Activated T-helper 17 cell treated with anti-CD3 and anti-CD28 coated beads, Interleukin-2, amount 50 U/mL, for 72 hours (primary cell): ENCODE measurements around the gene APOM. TPM values are rescaled to one million over a fixed set of nuclear protein-coding genes. Genes with fewer than 3 reads are reported as not detected.

Experiments
- ATAC-seq: fragments of 150-1000 bp; cut with Tn5 transposase; replicated peaks from 2 replicates; pipeline ENCODE4 v1.10.0; 2021; ENCODE audit warnings: mild to moderate bottlenecking, moderate library complexity
- H3K27ac Mint-ChIP-seq: one replicate; pipeline ENCODE4 v1.8.0; 2022; ENCODE audit warnings: mixed read lengths
- H3K27me3 Mint-ChIP-seq: one replicate; pipeline ENCODE4 v1.8.0; 2022; ENCODE audit warnings: mixed read lengths
- H3K36me3 Mint-ChIP-seq: one replicate; pipeline ENCODE4 v1.8.0; 2022; ENCODE audit warnings: low read depth, mild to moderate bottlenecking, mixed read lengths
- H3K4me1 Mint-ChIP-seq: one replicate; pipeline ENCODE4 v1.8.0; 2022; ENCODE audit warnings: mixed read lengths
- H3K4me3 Mint-ChIP-seq: one replicate; pipeline ENCODE4 v1.8.0; 2022; ENCODE audit warnings: mild to moderate bottlenecking, mixed read lengths
- H3K9me3 Mint-ChIP-seq: one replicate; pipeline ENCODE4 v1.8.0; 2022; ENCODE audit warnings: mixed read lengths
- total RNA-seq, 2 donors: library from RNA; stranded (reverse); gene quantifications; one replicate each; pipeline ENCODE4 v1.2.3, GENCODE V29; 2022

Gene APOM
- total RNA-seq, 2 donors from 2014 or later, result 0.76 to 1.3 TPM

- no peaks in the 10 kb centered on the region for H3K27me3 Mint-ChIP-seq
- peaks cover 80% of the 10 kb centered on the region for H3K36me3 Mint-ChIP-seq
- H3K4me3 Mint-ChIP-seq, result peak overlapping the region; percentile 82
- peaks cover 27% of the 10 kb centered on the region for H3K4me1 Mint-ChIP-seq
- H3K9me3 Mint-ChIP-seq, result no peaks in the 10 kb centered on the region
- ATAC-seq, result no peak
- peak overlapping the region; percentile 96 for H3K27ac Mint-ChIP-seq
Measured at GRCh38 chr6:31622684-31623091, 33.0 kb upstream of the APOM start.

GRCh38 chr6:31624070-31624469 is 31.6 kb upstream of the APOM start:
- no peaks in the 10 kb centered on the region for H3K27me3 Mint-ChIP-seq
- peaks cover 93% of the 10 kb centered on the region for H3K36me3 Mint-ChIP-seq
- H3K4me1 Mint-ChIP-seq, result peaks cover 27% of the 10 kb centered on the region
- H3K9me3 Mint-ChIP-seq, result no peaks in the 10 kb centered on the region
- H3K4me3 Mint-ChIP-seq, result no peak overlapping the region
- H3K27ac Mint-ChIP-seq, result peak overlapping the region; percentile 22
- no peak for ATAC-seq

GRCh38 chr6:31626952-31627351 is 28.7 kb upstream of the APOM start:
- H3K36me3 Mint-ChIP-seq, result peaks cover 100% of the 10 kb centered on the region
- no peak overlapping the region for H3K4me3 Mint-ChIP-seq
- peak overlapping the region; percentile 73 for H3K27ac Mint-ChIP-seq
- no peak for ATAC-seq
- H3K4me1 Mint-ChIP-seq, result peaks cover 18% of the 10 kb centered on the region
- no peaks in the 10 kb centered on the region for H3K27me3 Mint-ChIP-seq
- no peaks in the 10 kb centered on the region for H3K9me3 Mint-ChIP-seq

GRCh38 chr6:31627690-31628287 is 27.9 kb upstream of the APOM start:
- peak overlapping the region; percentile 73 for H3K27ac Mint-ChIP-seq
- H3K27me3 Mint-ChIP-seq, result no peaks in the 10 kb centered on the region
- H3K9me3 Mint-ChIP-seq, result no peaks in the 10 kb centered on the region
- H3K4me1 Mint-ChIP-seq, result peaks cover 10% of the 10 kb centered on the region
- H3K36me3 Mint-ChIP-seq, result peaks cover 100% of the 10 kb centered on the region
- no peak overlapping the region for H3K4me3 Mint-ChIP-seq
- no peak for ATAC-seq

- no peaks in the 10 kb centered on the region for H3K9me3 Mint-ChIP-seq
- peaks cover 100% of the 10 kb centered on the region for H3K36me3 Mint-ChIP-seq
- no peak overlapping the region for H3K4me3 Mint-ChIP-seq
- H3K27ac Mint-ChIP-seq, result peak overlapping the region; percentile 73
- no peak for ATAC-seq
- peaks cover 7% of the 10 kb centered on the region for H3K4me1 Mint-ChIP-seq
- H3K27me3 Mint-ChIP-seq, result no peaks in the 10 kb centered on the region
Measured at GRCh38 chr6:31629014-31629413, 26.7 kb upstream of the APOM start.

- Mint-ChIP-seq H3K27ac (peak overlapping the region; percentile 30), H3K9me3 (no peaks in the 10 kb centered on the region), H3K4me3 (no peak overlapping the region), H3K4me1 (peaks cover 9% of the 10 kb centered on the region), H3K27me3 (no peaks in the 10 kb centered on the region), H3K36me3 (peaks cover 100% of the 10 kb centered on the region)
- ATAC-seq, result no peak
Measured at GRCh38 chr6:31630177-31630934, 25.3 kb upstream of the APOM start.

- Mint-ChIP-seq H3K36me3 (peaks cover 100% of the 10 kb centered on the region), H3K27ac (no peak overlapping the region), H3K4me3 (no peak overlapping the region)
Measured at GRCh38 chr6:31631209-31631608, 24.5 kb upstream of the APOM start.

GRCh38 chr6:31631681-31632278 is 23.9 kb upstream of the APOM start:
- H3K36me3 Mint-ChIP-seq, result peaks cover 100% of the 10 kb centered on the region
- H3K9me3 Mint-ChIP-seq, result no peaks in the 10 kb centered on the region
- no peak for ATAC-seq
- no peaks in the 10 kb centered on the region for H3K27me3 Mint-ChIP-seq
- H3K4me1 Mint-ChIP-seq, result peaks cover 4% of the 10 kb centered on the region
- H3K4me3 Mint-ChIP-seq, result no peak overlapping the region
- no peak overlapping the region for H3K27ac Mint-ChIP-seq

More at GRCh38 chr6:31631209-31631608, 24.5 kb upstream of the APOM start:
- no peak for ATAC-seq
- peaks cover 4% of the 10 kb centered on the region for H3K4me1 Mint-ChIP-seq
- H3K9me3 Mint-ChIP-seq, result no peaks in the 10 kb centered on the region
- no peaks in the 10 kb centered on the region for H3K27me3 Mint-ChIP-seq

GRCh38 chr6:31632279-31632946 is 23.3 kb upstream of the APOM start:
- Mint-ChIP-seq H3K27ac (no peak overlapping the region), H3K27me3 (no peaks in the 10 kb centered on the region), H3K4me3 (no peak overlapping the region), H3K9me3 (no peaks in the 10 kb centered on the region), H3K36me3 (peaks cover 100% of the 10 kb centered on the region), H3K4me1 (peaks cover 4% of the 10 kb centered on the region)
- no peak for ATAC-seq

GRCh38 chr6:31633447-31633846 is 22.2 kb upstream of the APOM start:
- peak overlapping the region; percentile 60 for H3K27ac Mint-ChIP-seq
- no peak overlapping the region for H3K4me3 Mint-ChIP-seq
- H3K4me1 Mint-ChIP-seq, result peaks cover 4% of the 10 kb centered on the region
- no peak for ATAC-seq
- peaks cover 100% of the 10 kb centered on the region for H3K36me3 Mint-ChIP-seq
- H3K27me3 Mint-ChIP-seq, result no peaks in the 10 kb centered on the region
- no peaks in the 10 kb centered on the region for H3K9me3 Mint-ChIP-seq

GRCh38 chr6:31634131-31634530 is 21.6 kb upstream of the APOM start:
- H3K27ac Mint-ChIP-seq, result peak overlapping the region; percentile 60
- ATAC-seq, result no peak

GRCh38 chr6:31634969-31635575 is 20.6 kb upstream of the APOM start:
- Mint-ChIP-seq H3K4me3 (no peak overlapping the region), H3K27me3 (no peaks in the 10 kb centered on the region), H3K9me3 (no peaks in the 10 kb centered on the region), H3K4me1 (peaks cover 8% of the 10 kb centered on the region), H3K27ac (peak overlapping the region; percentile 59), H3K36me3 (peaks cover 100% of the 10 kb centered on the region)
- no peak for ATAC-seq

More at GRCh38 chr6:31634131-31634530, 21.6 kb upstream of the APOM start:
- peaks cover 4% of the 10 kb centered on the region for H3K4me1 Mint-ChIP-seq
- no peaks in the 10 kb centered on the region for H3K9me3 Mint-ChIP-seq
- H3K4me3 Mint-ChIP-seq, result no peak overlapping the region
- H3K27me3 Mint-ChIP-seq, result no peaks in the 10 kb centered on the region
- H3K36me3 Mint-ChIP-seq, result peaks cover 100% of the 10 kb centered on the region

GRCh38 chr6:31636698-31637596 is 18.7 kb upstream of the APOM start:
- ATAC-seq, result no peak
- Mint-ChIP-seq H3K27me3 (no peaks in the 10 kb centered on the region), H3K27ac (peak overlapping the region; percentile 52)

More at GRCh38 chr6:31636698-31637596, 18.7 kb upstream of the APOM start:
- Mint-ChIP-seq H3K36me3 (peaks cover 100% of the 10 kb centered on the region), H3K4me1 (peaks cover 13% of the 10 kb centered on the region), H3K9me3 (no peaks in the 10 kb centered on the region), H3K4me3 (no peak overlapping the region)
